Measurements from ENCODE around the gene PTGIS. TPM values are rescaled to one million over a fixed set of nuclear protein-coding genes. Genes with fewer than 3 reads are reported as not detected.

The PTGIS gene
- total RNA-seq, 1 experiment from 2014 or later: not detected

Other genes with a start within 250 kb of the PTGIS start
- gene KCNB1, start 85.5 kb downstream of the PTGIS start, total RNA-seq (2014; rRNA removed; shearing (Covaris generic)): not detected in 2 replicates
- gene B4GALT5, start 145.7 kb upstream of the PTGIS start, total RNA-seq (2014; rRNA removed; shearing (Covaris generic)): 16.4 TPM in 2 replicates
- 5.7 and 8.5 TPM in 2 replicates for gene SLC9A8, start 244.7 kb upstream of the PTGIS start, total RNA-seq (2014; rRNA removed; shearing (Covaris generic))